HCT116 (cell line): Measurements from ENCODE around the gene NNT. TPM values are rescaled to one million over a fixed set of nuclear protein-coding genes. Genes with fewer than 3 reads are reported as not detected.

Experiments used
- ATAC-seq: fragments of 200-7000 bp; cut with Tn5 transposase; 2 replicates; pipeline ENCODE4 v1.9.1; 2020; ENCODE audit warnings: mild to moderate bottlenecking, moderate library complexity
- BruUV-seq: library from RNA; stranded (reverse); fragments of 400-500 nt; replicated peaks from 2 replicates; lab custom pipeline; 2021; lab: Mats Ljungman, UMichigan
- CTCF ChIA-PET: fragments of 300-600 bp; sonication (Branson Sonifier 250); formaldehyde crosslinking; loops from one replicate; lab custom pipeline; 2021; ENCODE audit warnings: antibody characterized with exemption; lab: Charles Lee
- POLR2A ChIA-PET: fragments of 300-600, 350-600 bp; sonication (Branson Sonifier 250); formaldehyde crosslinking; loops from one replicate; lab custom pipeline; 2021; ENCODE audit warnings: antibody characterized with exemption; lab: Charles Lee
- RAD21 ChIA-PET, 2 experiments: fragments of 300-600 bp; sonication (Branson Sonifier 250); formaldehyde crosslinking; loops; one replicate each; lab custom pipeline; 2023; ENCODE audit warnings: low total read pairs in 2 of 2; ENCODE audit not compliant: uncharacterized antibody in 2 of 2, unreplicated experiment in 2 of 2, low non-redundant PET in 1 of 2; lab: Charles Lee
- DNase-seq: peaks from one replicate; pipeline ENCODE4 v3.0.0-alpha.2; 2010; ENCODE audit warnings: low read depth, low spot score
- H2AFZ ChIP-seq: fragments of 200-600 bp; shearing (Covaris generic), sonication (generic); 2 replicates; pipeline ENCODE4 v1.6.1; 2017; ENCODE audit warnings: low read depth, mixed run types, mixed read lengths, antibody characterized with exemption, low read length; ENCODE audit not compliant: poor library complexity, severe bottlenecking
- H3K27ac ChIP-seq: 2 replicates; pipeline ENCODE4 v1.5.1; 2012; ENCODE audit warnings: low read depth, low read length
- H3K27me3 ChIP-seq: fragments of 200-600 bp; sonication (generic); 2 replicates; pipeline ENCODE4 v1.6.1; 2016; ENCODE audit warnings: mixed run types, low read length, mixed read lengths; ENCODE audit not compliant: insufficient read depth
- H3K36me3 ChIP-seq, 2 experiments: fragments of 200-500 bp in 1 of 2; fragments of 200-600 bp in 1 of 2; sonication (Bioruptor generic) in 1 of 2; sonication (generic) in 1 of 2; 2 replicates each; pipeline versions ENCODE4 v1.5.1 to v1.6.1; 2014 to 2016; ENCODE audit warnings: low read length in 2 of 2, inconsistent platforms in 1 of 2, mixed read lengths in 1 of 2, mixed run types in 1 of 2; ENCODE audit not compliant: insufficient read depth in 2 of 2, control insufficient read depth in 1 of 2
- H3K4me1 ChIP-seq, 2 experiments: fragments of 200-600 bp in 1 of 2; sonication (generic) in 1 of 2; 2 replicates each; pipeline versions ENCODE4 v1.5.1 to v1.6.1; 2012 to 2017; ENCODE audit warnings: low read length in 2 of 2, inconsistent platforms in 1 of 2, mild to moderate bottlenecking in 1 of 2, mixed read lengths in 1 of 2, mixed run types in 1 of 2, moderate library complexity in 1 of 2; ENCODE audit not compliant: insufficient read depth in 2 of 2, control insufficient read depth in 1 of 2
- H3K4me2 ChIP-seq: fragments of 200-600 bp; sonication (generic); 2 replicates; pipeline ENCODE4 v1.6.1; 2017; ENCODE audit warnings: mixed run types, low read length, mixed read lengths
- H3K4me3 ChIP-seq, 2 experiments: fragments of 200-600 bp in 1 of 2; sonication (generic) in 1 of 2; replicated peaks in 1 of 2; 2 replicates each; pipeline ENCODE4 v1.5.1; 2011 to 2016; ENCODE audit warnings: low read length in 2 of 2, control low read depth in 1 of 2, low read depth in 1 of 2, mild to moderate bottlenecking in 1 of 2, mixed read lengths in 1 of 2, mixed run types in 1 of 2
- H3K79me2 ChIP-seq: fragments of 200-600 bp; sonication (generic); 2 replicates; pipeline ENCODE4 v1.6.1; 2017; ENCODE audit warnings: mild to moderate bottlenecking, mixed run types, low read length, moderate library complexity, mixed read lengths; ENCODE audit not compliant: insufficient read depth
- H3K9ac ChIP-seq: fragments of 200-600 bp; sonication (generic); 2 replicates; pipeline ENCODE4 v1.6.1; 2016; ENCODE audit warnings: low read length, mixed read lengths
- H3K9me2 ChIP-seq: fragments of 200-600 bp; sonication (generic), shearing (Covaris generic); 2 replicates; pipeline ENCODE4 v1.6.1; 2017; ENCODE audit warnings: mixed run types, mild to moderate bottlenecking, moderate library complexity; ENCODE audit not compliant: insufficient read depth
- H3K9me3 ChIP-seq, 2 experiments: fragments of 200-500 bp in 1 of 2; fragments of 200-600 bp in 1 of 2; sonication (Bioruptor generic) in 1 of 2; sonication (generic) in 1 of 2; 2 replicates each; pipeline ENCODE4 v1.6.1; 2014 to 2017; ENCODE audit warnings: low read length in 2 of 2, mixed read lengths in 2 of 2, inconsistent platforms in 1 of 2, low read depth in 1 of 2, mild to moderate bottlenecking in 1 of 2, mixed run types in 1 of 2, moderate library complexity in 1 of 2; ENCODE audit not compliant: control insufficient read depth in 1 of 2, insufficient read depth in 1 of 2
- H4K20me1 ChIP-seq: fragments of 200-600 bp; sonication (generic), shearing (Covaris generic); 2 replicates; pipeline ENCODE4 v1.6.1; 2017; ENCODE audit warnings: mixed run types, mild to moderate bottlenecking, moderate library complexity; ENCODE audit not compliant: insufficient read depth
- ATF3 ChIP-seq: IDR thresholded peaks from 2 replicates; pipeline ENCODE4 v1.6.1; 2012
- CBX3 ChIP-seq: IDR thresholded peaks from 2 replicates; pipeline ENCODE4 v1.6.1; 2012; ENCODE audit warnings: low read depth
- ELF1 ChIP-seq: IDR thresholded peaks from 2 replicates; pipeline ENCODE4 v1.6.1; 2012; ENCODE audit warnings: low read depth, borderline replicate concordance
- EZH2phosphoT487 ChIP-seq: fragments of 200-600 bp; IDR thresholded peaks from 2 replicates; pipeline ENCODE4 v1.6.1; 2018; ENCODE audit warnings: antibody characterized with exemption, borderline replicate concordance
- MAX ChIP-seq: IDR thresholded peaks from 2 replicates; pipeline ENCODE4 v1.6.1; 2012
- POLR2A ChIP-seq: IDR thresholded peaks from 2 replicates; pipeline ENCODE4 v1.7.0; 2011; ENCODE audit warnings: borderline replicate concordance; ENCODE audit not compliant: insufficient read depth, insufficient read length; ENCODE audit errors: extremely low read depth
- POLR2AphosphoS5 ChIP-seq: IDR thresholded peaks from 2 replicates; pipeline ENCODE4 v1.6.1; 2011; ENCODE audit warnings: mild to moderate bottlenecking, low read depth, low read length, moderate library complexity
- RAD21 ChIP-seq: IDR thresholded peaks from 2 replicates; pipeline ENCODE4 v1.6.1; 2012; ENCODE audit warnings: low read depth, mild to moderate bottlenecking
- REST ChIP-seq: IDR thresholded peaks from 2 replicates; pipeline ENCODE4 v1.6.1; 2012; ENCODE audit warnings: low read depth
- SIN3A ChIP-seq: IDR thresholded peaks from 2 replicates; pipeline ENCODE4 v1.6.1; 2012; ENCODE audit warnings: low read depth
- SP1 ChIP-seq: IDR thresholded peaks from 2 replicates; pipeline ENCODE4 v1.6.1; 2012; ENCODE audit warnings: low read depth
- SRF ChIP-seq: IDR thresholded peaks from 2 replicates; pipeline ENCODE4 v1.6.1; 2012; ENCODE audit warnings: low read depth
- TCF7L2 ChIP-seq: IDR thresholded peaks from 2 replicates; pipeline ENCODE4 v1.7.0; 2011; ENCODE audit warnings: borderline replicate concordance, inconsistent platforms; ENCODE audit not compliant: insufficient read depth, insufficient read length; ENCODE audit errors: extremely low read depth
- YY1 ChIP-seq: IDR thresholded peaks from 2 replicates; pipeline ENCODE4 v1.6.1; 2011; ENCODE audit warnings: low read length, low read depth, moderate library complexity, mild to moderate bottlenecking; ENCODE audit not compliant: insufficient replicate concordance; ENCODE audit errors: extremely low read depth
- ZBTB33 ChIP-seq: IDR thresholded peaks from 2 replicates; pipeline ENCODE4 v1.6.1; 2011; ENCODE audit warnings: mild to moderate bottlenecking, low read length, moderate library complexity; ENCODE audit not compliant: insufficient replicate concordance; ENCODE audit errors: extremely low read depth
- ZFX ChIP-seq: fragments of 450-650 bp; IDR thresholded peaks from 2 replicates; pipeline ENCODE4 v1.6.1; 2017
- ZNF274 ChIP-seq: fragments of 200-500 bp; sonication (Bioruptor generic); IDR thresholded peaks from 2 replicates; pipeline ENCODE4 v1.6.1; 2014; ENCODE audit warnings: mild to moderate bottlenecking, low read depth, low read length, inconsistent platforms
- intact Hi-C: fragments of 100-400 bp; cut with micrococcal nuclease; formaldehyde crosslinking; loops from 2 replicates; pipeline ENCODE4 v1.10.0; 2022
- total RNA-seq: library from RNA; stranded (reverse); gene quantifications from one replicate; pipeline ENCODE4 v1.2.1, GENCODE V29; 2021; ENCODE audit not compliant: unreplicated experiment

NNT gene
- total RNA-seq, 1 experiment from 2014 or later, result 0.32 TPM

- TF ChIP-seq POLR2A, result no peak
- TF ChIP-seq POLR2AphosphoS5, result no peak
- no peak for TF ChIP-seq ATF3
- TF ChIP-seq ELF1, result no peak
- no peak for TF ChIP-seq ZBTB33
- no peak for TF ChIP-seq ZNF274
- TF ChIP-seq TCF7L2, result no peak
- TF ChIP-seq, all 23 proteins: peak for 0
These were observed 90.4 kb downstream of the NNT start (continued) for GRCh38 chr5:43693411-43693810.

- no peak overlapping the region for H3K4me2 ChIP-seq
- intact Hi-C loops, result no loop called here
- H3K79me2 ChIP-seq, result no peaks in the 10 kb centered on the region
- no peaks in the 10 kb centered on the region for H4K20me1 ChIP-seq
- no peak overlapping the region for H3K9ac ChIP-seq
- no peaks in the 10 kb centered on the region for H3K9me3 ChIP-seq
- no TSS peak for BruUV-seq
- H3K4me1 ChIP-seq, result no peaks in the 10 kb centered on the region
- ChIA-PET CTCF (no interaction called here), RAD21 (no interaction called here), POLR2A (no interaction called here)
- no peaks in the 10 kb centered on the region for H3K27me3 ChIP-seq
- no peaks in the 10 kb centered on the region for H3K36me3 ChIP-seq
- no peak overlapping the region for H3K27ac ChIP-seq
- H3K9me2 ChIP-seq, result no peaks in the 10 kb centered on the region
- ATAC-seq (no peak), DNase-seq (no peak)
- H2AFZ ChIP-seq, result no peak overlapping the region
- H3K4me3 ChIP-seq, result no peak overlapping the region
- TF ChIP-seq YY1, result no peak
- no peak for TF ChIP-seq ZFX
- TF ChIP-seq ZNF274, result no peak
- TF ChIP-seq POLR2A, result no peak
- TF ChIP-seq ZBTB33, result no peak
- no peak for TF ChIP-seq SIN3A
- TF ChIP-seq RAD21, result no peak
- no peak for TF ChIP-seq ATF3
- TF ChIP-seq MAX, result no peak
- TF ChIP-seq CBX3, result no peak
- no peak for TF ChIP-seq SP1
- TF ChIP-seq REST, result no peak
- TF ChIP-seq EZH2phosphoT487, result no peak
- TF ChIP-seq SRF, result no peak
These were observed 91.0 kb downstream of the NNT start for GRCh38 chr5:43694027-43694426.
